ENCODE results near the gene MRPS31.
"Not testable (repeated sequence)": the region's sequence is repeated elsewhere in the genome, so short reads cannot be mapped to it uniquely, and the experiment has no call there.

MRPS31 gene

DNA sequence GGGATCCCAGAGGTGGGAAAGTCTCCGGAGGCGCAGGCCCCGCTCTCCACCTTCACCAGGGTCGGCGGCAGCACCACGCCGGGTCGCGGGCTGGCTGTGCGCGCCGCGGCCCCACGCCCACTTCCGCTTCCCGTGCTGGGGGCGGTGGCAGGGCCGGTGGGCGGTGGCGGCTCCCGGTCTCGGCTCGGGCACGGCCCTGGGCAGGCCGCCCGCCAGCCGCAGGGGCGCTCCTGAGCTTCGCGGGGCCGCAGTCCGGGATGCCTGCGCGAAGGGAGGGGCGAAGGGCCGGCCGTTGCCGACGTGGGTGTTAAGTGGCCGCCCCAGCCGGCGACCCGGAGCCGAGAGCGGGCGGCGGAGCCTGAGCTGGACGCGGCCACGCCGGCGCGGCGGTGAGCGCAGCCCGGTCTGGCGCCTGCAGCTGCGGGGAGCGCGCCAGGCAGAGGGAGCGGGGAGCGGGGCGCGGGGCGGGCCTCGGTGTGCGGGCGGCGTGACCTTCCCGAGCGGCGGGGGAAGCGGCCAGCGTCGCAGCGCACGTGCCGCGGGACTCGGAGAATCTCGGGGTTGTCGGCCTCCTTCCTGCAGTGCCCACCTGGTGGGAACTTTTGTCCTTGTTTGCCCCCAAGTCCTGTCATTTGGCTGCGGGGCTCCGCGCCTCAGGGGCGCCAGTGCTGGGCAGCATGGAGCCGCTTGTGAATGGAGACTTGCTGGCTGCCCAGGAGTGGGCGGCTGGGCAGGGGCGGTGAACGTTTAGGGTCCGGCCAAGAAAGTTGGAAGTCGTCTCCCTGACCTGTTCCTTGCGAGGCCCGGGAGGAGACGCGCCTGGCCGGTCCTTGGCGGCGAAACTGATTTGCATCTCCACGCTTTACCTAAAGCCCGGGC is 18.5 kb upstream of the MRPS31 start, which contains the start of gene SLC25A15:
Gene SLC25A15 (plus strand): TSS at position 337 of the 879 bp plus-strand sequence. CDS start 3,616 bp downstream, outside the sequence.
- DNase-seq (ENCODE audit: low read depth), result peak; percentile 63

DNA sequence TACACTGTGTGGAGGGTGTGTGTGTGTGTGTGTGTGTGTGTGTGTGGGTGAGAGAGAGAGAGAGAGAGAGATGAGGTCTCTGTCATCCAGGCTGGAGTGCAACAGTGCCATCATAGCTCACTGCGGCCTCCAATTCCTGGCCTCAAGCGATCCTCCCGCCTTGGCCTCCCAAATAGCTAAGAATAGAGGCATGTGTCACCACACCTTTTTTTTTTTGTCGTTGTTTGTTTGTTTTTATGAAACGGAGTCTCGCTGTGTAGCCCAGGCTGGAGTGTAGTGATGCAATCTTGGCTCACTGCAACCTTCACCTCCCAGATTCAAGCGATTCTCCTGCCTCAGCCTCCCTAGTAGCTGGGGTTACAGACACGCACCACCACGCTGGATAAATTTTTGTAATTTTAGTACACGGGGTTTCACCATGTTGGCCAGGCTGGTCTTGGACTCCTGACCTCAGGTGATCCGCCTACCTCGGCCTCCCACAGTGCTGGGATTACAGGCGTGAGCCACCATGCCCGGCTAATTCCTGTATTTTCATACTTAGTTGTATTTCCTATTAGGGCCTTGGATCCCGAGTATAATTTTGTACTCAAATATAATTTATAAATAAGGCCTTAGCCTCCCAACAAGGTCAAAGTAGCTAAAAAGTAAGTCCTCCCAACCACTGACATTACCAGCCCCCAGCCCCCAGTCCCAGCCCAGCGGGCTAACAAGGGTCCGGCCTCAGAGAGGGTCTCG is 17.7 kb upstream of the MRPS31 start:
- not testable (repeated sequence) for DNase-seq (ENCODE audit: low read depth)

DNA sequence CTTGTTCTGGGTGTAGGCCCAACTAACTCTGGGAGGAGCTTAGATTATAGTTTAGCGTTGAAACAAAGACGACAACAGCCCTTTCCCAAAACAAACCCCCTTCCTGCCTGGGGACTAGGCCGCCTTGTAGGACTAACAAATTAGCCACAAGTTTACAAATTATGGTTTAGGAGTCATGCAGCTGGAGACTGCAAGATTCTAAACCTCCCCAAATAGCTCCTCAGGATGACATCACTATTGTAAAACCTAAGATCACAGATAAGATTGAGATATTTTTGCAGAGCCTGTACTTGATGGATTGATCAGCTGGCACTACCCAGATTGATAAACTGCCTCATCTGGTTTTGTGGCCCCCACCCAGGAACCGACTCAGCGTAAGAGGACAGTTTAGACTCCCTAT is 16.1 kb upstream of the MRPS31 start:
- peak; percentile 54 for DNase-seq (ENCODE audit: low read depth)

DNA sequence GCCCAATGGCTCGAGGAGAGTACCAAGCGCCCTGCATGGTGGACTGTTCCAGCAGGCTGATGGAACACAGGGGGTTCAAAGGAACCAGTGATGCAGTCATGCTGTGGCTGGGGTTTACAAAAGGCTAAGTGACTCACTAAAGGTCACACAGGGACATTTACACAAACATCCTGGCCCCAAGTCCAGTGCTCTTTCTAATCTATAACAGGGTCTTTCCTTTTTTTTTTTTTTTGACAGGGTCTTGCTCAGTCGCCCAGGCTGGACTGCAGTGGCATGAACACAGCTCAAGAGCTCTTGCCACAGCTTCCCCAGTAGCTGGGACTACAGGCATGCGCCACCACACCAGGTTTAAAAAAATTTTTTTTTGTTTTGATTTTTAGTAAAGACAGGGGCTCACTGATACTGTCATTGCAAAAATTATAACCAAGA is 15.6 kb upstream of the MRPS31 start:
- peak; percentile 42 for DNase-seq (ENCODE audit: low read depth)

DNA sequence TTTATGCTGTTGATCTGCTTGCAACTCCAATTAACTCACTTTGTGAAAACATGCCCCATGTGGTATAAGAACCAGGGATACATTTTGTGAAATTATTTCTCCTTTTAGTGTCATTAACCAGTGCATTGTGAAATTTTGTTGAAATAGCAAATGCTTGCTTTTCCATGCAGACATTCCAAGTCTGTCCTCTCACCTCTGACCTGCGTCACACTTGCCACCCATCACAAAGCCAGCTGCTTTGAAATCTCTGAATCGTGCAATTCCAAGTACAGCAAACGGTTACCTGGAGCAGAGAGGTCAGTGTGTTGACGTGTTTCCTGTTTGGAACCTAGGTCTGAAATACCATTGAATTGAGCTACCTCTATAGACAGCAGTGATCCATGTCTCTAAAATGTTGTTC is 13.6 kb upstream of the MRPS31 start:
- DNase-seq (ENCODE audit: low read depth), result no peak

DNA sequence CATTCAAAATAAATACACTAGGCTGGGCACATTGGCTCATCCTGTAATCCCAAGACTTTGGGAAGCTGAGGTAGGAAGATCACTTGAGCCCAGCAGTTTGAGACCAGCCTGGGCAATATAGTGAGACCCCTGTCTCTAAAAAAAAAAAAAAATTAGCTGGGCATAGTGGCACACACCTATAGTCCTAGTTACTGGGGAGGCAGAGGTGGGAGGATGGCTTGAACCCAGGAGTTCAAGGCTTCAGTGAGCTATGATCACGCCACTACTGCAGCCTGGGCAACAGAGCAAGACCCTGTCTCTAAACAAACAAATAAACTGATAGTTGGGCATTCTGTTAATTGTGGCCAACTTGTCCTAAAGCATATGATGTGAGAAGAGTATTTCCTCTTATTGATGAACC is 12.0 kb upstream of the MRPS31 start:
- not testable (repeated sequence) for DNase-seq (ENCODE audit: low read depth)

DNA sequence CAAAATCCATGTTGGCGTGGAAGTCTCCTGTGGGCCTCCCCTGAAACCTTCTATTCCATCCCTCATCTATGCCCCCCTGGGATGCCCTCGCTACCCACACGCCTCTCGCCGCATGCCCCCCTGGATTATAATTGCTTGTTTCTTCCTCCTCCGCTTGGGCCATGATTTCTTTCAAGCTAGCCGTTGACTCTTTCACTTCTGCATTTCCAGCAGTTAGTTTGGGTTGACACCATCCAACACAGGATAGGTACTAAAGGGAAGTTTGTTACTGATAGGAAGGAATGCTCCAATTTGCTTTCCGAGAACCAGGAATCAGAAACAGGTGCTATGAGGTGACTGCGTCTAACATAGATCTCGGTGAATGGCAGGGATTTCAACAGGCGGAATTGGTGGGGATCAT is 10.7 kb upstream of the MRPS31 start:
- no peak for DNase-seq (ENCODE audit: low read depth)

DNA sequence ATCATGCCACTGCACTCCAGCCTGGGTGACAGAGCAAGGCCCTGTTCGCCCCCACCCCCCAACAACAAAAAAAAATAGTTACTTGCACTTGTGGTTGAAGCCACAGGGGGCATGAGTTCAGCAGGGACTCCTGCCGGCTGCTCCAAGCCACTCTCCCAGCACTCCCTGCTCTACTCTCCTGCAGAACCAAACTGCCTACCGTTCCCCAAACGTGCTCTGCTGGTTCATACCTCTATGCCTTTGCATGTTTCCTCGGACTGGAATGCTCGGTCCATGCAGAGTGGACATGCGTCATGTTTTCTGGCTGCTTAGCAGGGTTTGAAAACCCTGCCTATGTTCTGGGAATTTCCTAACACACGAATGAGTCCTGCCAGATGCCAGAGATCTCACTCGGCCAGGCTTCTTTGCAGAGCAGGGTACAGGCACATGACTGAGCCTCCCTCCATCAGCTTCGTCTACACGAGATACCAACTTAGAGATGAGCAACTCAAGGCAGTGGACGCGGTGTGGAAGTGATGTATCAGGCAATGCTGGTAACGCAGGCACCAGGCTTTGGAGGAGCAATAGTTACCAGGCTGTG is 9.9 kb upstream of the MRPS31 start:
- peak; percentile 49 for DNase-seq (ENCODE audit: low read depth)

DNA sequence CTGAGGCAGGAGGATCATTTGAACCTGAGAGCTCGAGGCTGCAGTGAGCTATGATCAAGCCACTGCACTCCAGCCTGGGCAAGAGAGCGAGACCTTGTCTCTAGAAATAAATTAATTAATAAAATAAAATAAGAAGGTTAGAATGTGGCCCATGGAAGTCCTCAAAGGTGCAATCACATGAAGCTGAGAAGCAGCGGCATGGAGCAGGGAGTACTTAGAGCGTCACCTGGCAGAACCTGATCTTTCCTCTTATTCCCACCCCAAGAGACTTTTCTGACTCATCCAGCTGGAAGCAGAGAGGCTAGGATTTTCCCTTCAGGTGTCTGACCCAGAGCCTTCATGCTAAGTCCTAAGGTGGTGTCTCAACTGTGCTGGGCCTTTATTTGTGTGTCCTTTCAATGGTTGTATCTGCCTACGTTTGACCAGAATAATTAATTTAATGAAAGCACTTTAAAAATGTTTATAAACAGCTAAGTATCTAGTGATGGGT is 8.9 kb upstream of the MRPS31 start:
- no peak for DNase-seq (ENCODE audit: low read depth)

DNA sequence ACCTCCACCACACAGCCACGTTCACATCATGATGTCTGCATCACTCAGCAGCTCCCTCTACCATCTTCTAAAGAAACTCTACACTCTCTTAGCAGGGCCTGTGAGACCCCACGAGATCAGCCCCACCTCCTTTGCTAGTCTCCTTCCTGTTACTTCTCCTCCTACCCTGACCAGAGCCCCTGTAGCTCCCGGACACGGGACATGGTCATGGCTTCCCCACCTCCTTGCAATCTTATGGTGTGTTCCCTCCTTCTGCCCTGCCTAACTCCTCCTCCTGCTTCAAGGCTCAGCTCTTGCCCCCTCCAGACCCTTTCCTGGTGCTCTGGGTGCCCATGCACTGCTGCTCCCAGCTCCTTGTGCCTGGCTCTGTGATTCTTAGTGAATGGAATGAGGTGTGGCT is 8.1 kb upstream of the MRPS31 start:
- no peak for DNase-seq (ENCODE audit: low read depth)

DNA sequence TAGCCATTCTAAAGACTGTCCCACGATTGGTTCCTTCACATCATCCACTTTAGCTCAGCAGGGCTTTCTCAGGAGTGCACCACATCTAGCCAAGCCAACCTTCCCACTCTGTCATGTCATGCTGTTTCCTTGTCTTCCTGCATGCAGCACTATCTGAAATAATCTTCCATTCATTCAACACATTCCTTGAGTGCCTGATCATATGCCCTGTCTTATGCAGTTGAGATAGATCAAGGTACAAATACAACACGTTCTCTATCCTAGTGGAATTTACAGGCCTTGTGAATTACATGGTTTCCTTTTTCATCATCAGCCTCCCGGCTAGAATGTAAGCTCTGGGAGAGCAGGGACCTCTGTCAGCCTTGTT is 6.8 kb upstream of the MRPS31 start:
- peak; percentile 35 for DNase-seq (ENCODE audit: low read depth)

DNA sequence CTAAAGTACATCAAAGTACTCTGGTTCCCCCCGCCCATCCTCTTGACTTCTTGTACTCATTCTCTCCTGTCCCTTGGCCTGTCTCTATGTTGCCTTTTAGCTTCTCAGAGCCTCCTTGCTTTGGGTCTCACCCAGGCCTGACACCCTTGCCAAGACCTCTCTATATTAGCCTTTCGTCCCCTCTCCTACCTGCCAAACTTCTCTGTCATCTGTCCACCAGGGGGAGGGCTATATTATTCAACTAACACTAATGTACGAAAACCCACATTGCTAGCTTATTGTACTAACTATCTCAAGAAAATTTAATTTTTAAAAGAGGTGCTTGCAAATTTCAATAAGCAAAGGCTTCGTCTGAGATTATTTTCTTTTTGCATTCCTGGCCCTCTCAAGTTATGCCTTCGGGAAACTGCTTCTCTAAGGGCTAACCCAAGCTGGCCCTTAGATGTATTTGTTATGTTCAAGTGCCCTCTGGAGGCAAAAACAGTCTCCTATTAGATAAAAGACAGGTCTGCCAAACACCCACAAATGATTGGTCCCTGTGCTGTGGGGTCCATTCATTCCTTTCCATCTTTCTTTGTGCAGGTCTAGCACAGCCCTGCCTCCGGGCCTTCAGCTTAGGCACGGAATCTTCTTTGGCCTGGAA is 6.3 kb upstream of the MRPS31 start:
- DNase-seq (ENCODE audit: low read depth), result peak; percentile 54

DNA sequence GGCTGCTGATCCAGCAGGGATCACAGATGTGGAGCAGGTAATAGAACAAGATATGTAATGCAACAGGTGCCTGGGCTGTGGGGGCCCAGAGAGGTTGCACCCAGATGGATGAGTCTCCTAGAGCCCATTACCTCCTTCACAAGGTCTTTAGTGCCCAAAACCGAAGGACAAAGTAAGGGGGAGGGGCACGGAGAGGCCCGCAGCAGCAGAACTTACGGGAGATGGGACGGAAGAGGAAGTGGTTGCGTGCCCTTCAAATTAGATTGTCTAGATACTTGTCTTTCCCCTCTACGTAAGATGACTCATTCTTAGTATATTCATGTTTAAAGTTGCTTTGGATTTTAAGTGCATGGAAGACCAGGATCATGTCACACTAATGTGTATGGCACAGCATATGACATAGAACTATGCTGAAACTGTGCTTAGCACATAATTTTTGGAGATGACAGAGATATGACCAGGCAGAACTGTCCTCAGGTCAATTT is 5.7 kb upstream of the MRPS31 start:
- DNase-seq (ENCODE audit: low read depth), result peak; percentile 76

DNA sequence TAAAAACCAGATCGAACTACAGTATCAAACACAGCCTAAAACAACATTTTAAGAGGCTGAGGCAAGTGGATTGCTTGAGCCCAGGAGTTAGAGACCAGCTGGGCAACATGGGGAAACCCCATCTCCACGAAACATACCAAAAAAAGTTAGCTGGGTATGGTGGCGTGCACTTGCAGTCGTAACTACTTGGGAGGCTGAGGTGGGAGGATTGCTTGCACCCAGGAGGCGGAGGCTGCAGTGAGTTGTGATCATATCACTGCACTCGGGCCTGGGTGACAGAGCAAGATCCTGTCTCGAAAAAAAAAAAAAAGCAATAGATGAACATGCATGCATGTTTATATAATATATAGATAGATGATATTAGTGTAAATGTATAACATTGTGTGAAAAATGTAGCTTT is 5.2 kb upstream of the MRPS31 start:
- no peak for DNase-seq (ENCODE audit: low read depth)

DNA sequence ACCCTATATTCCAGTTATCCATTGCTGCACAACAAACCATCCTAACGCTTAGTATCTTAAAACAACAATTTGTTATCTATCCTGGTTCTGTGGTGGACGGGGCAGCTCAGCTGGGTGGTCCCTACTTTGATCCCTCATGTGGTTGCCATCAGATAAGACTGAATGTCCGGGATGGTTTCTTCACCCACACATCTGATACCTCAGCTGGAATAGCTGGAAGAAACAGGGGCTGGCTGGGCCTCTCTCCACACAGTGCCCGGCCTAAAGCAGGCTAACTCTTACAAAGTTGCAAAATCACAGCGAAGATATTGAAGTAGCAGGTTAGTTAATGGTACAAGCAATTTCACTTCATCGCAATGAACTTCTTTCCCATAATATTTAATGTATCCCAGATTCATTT is 3.7 kb upstream of the MRPS31 start:
- peak; percentile 78 for DNase-seq (ENCODE audit: low read depth)

DNA sequence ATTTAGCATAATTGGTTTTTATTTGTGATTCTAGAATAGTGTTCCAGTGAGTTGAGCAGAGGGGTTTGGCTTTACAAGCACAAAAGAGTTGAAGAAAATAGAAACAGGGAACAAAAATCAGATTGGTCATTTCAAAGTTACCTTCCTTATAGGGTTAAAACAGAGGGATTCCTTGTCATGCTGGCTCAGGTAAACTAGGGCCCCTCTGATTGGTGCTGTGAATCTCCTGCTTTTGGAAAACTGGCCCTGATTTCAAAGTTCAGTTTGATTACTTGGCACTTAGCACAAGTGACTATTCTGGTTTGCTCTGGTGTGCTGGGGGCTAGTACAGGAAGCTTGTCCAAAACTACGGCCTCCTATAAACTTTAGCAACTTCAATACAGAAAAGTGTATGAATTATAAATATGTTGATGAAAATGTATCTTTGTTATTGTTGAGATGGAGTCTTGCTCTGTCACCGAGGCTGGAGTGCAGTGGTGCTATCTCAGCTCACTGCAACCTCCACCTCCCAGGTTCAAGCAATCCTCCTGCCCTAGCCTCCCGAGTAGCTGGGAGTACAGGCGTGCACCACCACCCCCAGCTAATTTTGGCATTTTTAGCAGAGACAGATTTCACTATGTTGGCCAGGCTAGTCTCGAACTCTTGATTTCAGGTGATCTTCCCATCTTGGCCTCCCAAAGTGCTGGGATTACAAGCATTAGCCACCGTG is 1.9 kb upstream of the MRPS31 start:
- DNase-seq (ENCODE audit: low read depth), result no peak

DNA sequence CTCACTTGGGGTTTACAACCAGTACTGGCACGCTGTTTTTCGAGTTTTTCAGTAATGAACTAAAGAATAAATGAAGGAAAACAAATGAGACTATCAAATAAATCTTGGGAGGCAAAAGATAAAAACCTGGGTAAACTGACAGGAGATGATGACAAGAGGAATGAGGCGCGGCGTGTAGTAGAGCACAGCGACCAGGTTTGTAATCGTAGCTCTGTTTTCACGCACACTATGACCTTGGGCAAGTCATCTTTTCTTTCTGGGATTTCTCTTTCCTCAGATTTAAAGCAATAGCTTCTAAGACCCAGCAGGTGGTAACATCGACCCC is 419 bp downstream of the MRPS31 start:
- DNase-seq (ENCODE audit: low read depth), result no peak

DNA sequence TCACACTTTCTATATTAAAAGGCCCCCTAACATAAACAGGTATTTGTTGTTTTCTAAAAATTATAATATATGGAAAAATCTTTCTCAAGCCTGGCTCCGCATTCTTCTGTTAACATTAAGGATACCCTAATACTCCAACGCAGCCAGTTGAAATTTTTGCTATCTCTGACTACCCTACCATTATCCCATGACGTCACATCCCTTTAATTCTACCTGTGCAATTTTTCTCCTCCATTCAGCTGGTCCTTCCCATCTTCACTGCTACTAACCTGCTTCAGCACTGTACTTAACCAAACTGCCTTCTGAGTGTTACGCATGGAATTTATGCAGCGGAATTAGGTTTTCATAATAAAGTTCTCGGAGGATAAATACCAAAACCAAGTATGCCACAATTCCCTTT is 1.0 kb downstream of the MRPS31 start:
- no peak for DNase-seq (ENCODE audit: low read depth)

DNA sequence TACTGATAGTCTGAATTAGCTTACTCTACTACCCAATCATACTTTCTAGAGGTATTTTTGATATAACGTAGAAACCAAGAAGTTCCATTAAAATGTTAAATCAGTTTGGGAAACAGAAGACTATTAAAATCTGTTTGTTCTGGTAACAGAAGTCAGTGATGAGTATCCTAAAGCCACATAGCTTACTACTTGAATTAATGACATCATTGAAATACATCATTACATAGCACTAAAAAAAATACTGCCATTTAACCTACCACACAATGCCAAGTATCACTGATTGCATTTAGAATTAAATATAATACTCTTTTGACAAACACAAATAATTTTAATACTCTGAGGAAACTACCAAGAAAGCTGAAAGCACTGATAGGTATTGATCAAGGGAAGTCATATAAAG is 5.4 kb downstream of the MRPS31 start:
- DNase-seq (ENCODE audit: low read depth), result no peak

DNA sequence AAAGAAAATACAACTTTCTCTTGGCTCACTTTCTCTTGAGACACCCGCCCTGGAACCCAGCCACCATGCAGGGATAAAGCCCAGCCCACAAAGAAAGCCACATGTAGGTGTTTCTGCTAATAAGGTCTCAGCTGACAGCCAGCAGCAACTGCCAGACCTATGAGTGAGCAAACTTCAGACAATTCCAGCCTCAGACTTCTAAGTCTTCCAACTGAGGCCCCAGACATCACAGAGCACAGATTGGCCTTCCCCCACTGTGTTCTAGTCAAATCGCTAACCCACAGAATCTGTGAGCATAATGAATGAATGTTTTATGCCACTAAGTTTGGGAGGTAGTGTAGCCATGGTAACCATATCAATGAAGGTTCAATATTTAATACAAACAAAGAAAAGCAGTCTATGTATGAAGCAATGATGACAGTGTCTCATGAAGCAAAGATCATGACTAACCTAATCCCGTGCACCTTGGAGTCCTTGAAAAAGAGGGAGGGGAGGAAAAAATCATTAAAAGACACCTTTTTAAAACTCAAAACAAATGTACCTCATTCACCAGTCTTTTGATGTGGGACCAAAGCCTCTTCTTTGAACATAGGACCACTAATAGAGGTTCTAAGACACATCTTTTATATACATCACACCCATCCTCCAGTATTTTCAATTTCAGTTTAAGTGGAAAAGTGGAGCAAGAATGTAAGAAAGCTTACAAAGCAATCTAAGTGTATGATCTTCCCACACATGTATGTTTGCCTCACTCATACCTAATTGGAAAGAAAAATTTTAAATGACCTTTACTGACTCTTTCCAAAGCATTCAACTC is 6.2 kb downstream of the MRPS31 start:
- peak; percentile 20 for DNase-seq (ENCODE audit: low read depth)

DNA sequence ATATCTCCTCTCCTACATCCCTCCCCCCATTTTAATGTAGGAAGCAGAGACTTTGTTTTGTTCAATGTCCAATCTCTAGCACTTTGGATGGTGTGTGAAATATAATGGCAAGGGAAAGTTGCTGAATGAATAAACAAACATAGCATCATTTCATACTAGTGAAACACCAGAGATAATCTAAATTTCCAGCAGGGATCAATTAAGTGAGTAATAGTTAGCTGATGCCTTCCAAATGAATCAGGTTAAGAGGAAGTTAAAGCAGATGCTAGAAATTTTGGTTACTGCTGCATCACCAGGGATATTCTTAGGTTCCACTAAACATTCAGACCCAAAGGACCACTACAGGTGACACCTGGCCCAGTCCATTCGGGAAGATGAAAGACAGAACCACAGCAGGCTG is 8.1 kb downstream of the MRPS31 start:
- no peak for DNase-seq (ENCODE audit: low read depth)
